GM12892 (cell line): Measurements from ENCODE around the gene TENM3.

Experiments used
- DNase-seq: peaks from one replicate; pipeline ENCODE4 v3.0.0; 2011; ENCODE audit not compliant: insufficient read length
- FAIRE-seq: peaks from 2 replicates; lab custom pipeline; 2011; peaks lifted over from hg19 to GRCh38; lab: Jason Lieb, UNC
- POLR2A ChIP-seq: IDR thresholded peaks from 2 replicates; pipeline ENCODE4 v1.6.1; 2011; ENCODE audit warnings: low read depth, low read length, control low read depth
- POLR2AphosphoS5 ChIP-seq: IDR thresholded peaks from 2 replicates; pipeline ENCODE4 v1.6.1; 2011; ENCODE audit warnings: low read depth, low read length, control low read depth
- TAF1 ChIP-seq: IDR thresholded peaks from 2 replicates; pipeline ENCODE4 v1.6.1; 2011; ENCODE audit warnings: low read depth, mild to moderate bottlenecking, control low read depth, low read length, borderline replicate concordance

The TENM3 gene

GRCh38 chr4:182552948-182553347 is 309.7 kb downstream of the TENM3 start:
- FAIRE-seq (no peak), DNase-seq (no peak)
- TF ChIP-seq TAF1 (no peak), POLR2A (no peak), POLR2AphosphoS5 (no peak)

DNA sequence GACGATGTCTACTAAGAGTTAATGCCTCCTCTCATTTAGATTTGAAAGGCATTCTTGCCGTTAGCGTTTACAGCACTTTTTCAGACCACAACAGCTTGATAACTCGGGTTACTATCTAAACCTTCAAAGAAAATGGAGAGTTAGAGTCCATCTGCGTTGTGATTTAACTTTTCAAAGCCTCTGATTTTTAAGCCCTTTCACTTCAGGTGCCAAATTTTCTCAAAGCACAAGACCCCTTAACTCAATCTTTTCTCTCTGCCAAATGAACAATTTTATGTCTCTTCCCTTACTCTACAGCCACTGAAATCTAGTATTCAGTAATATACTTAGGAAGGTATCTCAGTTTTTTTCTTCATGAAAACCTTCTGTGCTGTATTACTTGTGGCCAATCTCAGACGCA is 310.5 kb downstream of the TENM3 start:
- FAIRE-seq: no peak
- no peak for DNase-seq
- TF ChIP-seq TAF1 (no peak), POLR2A (no peak), POLR2AphosphoS5 (no peak)

DNA sequence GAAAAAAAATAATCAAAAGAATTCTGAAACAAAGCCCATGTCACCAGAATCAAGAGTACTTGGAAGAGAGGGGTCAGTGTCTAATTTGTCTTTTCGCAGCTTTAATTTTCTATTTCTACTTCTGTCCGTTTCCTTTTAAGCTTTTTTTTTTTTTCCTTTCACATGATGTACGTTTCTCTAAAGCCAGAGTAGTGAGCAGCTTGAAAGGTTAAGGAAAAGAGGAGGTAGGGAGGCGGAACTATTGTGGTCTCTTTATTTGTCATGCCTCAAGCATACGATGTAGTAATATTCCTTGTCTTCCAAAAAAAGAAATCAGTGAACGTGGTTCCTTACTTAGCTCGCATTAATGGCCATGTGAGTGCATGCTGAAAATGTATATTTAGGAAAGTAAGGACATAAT is 311.5 kb downstream of the TENM3 start:
- DNase-seq: no peak
- no peak for FAIRE-seq
- TF ChIP-seq POLR2A (no peak), POLR2AphosphoS5 (no peak), TAF1 (no peak)

DNA sequence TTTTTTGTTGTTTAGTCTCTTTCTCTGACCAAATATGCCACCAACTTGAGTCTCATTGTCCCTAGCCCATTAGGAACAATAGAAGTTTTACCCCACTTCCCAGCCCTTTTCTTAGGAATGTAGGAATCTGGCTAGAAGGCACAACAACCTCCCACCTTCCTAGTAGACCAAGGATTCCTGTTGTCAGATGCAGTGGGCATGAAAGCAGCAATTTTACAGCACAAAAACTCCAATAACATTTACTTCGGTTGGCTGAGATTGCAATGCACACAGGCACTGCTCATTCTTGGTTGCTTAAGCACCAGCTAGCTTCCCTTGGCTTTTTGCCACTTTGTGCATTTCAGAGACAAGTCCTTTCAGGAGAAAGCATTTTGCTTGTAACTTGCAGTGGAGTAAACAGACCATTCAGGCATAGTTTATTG is 312.8 kb downstream of the TENM3 start:
- FAIRE-seq: no peak
- no peak for TF ChIP-seq POLR2AphosphoS5
- no peak for DNase-seq

- TF ChIP-seq POLR2A (no peak), TAF1 (no peak), POLR2AphosphoS5 (no peak)
- DNase-seq (no peak), FAIRE-seq (no peak)
These were observed 313.4 kb downstream of the TENM3 start for GRCh38 chr4:182556580-182556979.

DNA sequence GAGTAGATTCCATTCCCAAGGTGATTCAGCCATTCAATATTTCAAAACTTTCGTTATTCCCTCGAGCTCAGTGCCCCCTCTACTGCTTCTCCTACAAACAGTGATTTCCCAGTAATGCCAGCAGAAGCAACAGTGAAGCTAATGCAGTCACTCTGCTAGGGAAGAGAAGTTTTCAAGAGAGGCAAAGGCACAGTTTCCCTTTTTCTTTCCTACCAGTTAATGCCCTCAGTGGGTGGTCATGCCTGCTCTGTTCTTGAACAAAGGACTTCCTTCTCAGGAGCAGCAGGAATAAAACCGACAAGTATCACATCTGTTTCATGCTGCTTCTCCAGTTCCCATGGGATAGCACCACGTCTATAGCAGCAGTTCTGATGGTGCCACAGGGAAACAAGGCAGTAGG is 317.2 kb downstream of the TENM3 start:
- FAIRE-seq (no peak), DNase-seq (no peak)
- TF ChIP-seq POLR2A (no peak), TAF1 (no peak), POLR2AphosphoS5 (no peak)

DNA sequence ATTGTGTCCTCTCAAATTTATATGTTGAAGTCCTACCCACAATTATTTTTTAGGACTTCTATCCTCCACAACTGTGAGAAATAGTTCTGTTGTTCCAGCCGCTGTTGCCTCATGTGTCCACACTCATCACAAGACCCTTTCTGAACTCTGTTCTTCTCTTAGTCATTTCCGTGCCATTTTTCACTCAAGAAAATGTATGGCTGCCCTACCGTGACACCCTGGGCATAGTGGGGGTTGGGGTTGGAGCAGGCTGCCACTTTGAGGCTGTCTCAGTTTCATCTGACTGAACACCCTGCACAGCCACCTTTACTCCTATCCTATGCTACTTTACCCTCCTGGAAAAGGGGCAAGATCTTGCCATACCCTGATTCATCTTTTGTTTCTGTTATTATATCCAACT is 319.1 kb downstream of the TENM3 start:
- no peak for TF ChIP-seq POLR2AphosphoS5
- TF ChIP-seq TAF1: no peak
- TF ChIP-seq POLR2A: no peak
- no peak for DNase-seq
- no peak for FAIRE-seq

DNA sequence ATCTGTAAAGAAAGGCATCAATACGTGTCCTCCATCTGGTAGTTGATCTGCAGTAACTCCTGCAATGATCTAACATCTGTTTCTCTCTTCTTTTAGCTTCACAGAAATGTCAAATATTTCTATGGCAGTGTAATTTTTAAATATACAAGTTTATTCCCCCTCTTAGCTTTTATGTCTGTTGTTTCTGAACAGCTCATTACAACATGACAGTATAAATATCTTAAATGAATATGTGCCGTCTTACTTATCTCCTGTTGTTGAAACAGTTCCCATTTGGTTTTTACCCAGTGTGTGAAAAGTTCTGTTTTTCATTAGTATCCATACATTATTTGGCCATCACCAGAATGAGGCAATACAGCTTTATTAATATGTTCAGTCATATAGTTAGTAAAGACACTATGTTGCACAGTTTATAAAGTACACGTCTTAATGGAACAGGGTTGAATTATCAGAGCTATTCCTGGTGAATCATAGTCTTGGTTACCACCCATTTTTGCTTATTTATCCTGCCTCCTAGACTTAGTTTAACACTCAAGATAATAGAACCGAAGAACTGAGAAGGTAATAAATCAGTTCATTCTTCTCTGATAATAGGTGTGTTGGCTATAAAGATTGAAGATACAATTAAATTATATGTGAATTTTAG is 321.6 kb downstream of the TENM3 start:
- TF ChIP-seq POLR2AphosphoS5 (no peak), POLR2A (no peak), TAF1 (no peak)
- no peak for DNase-seq
- FAIRE-seq: no peak

DNA sequence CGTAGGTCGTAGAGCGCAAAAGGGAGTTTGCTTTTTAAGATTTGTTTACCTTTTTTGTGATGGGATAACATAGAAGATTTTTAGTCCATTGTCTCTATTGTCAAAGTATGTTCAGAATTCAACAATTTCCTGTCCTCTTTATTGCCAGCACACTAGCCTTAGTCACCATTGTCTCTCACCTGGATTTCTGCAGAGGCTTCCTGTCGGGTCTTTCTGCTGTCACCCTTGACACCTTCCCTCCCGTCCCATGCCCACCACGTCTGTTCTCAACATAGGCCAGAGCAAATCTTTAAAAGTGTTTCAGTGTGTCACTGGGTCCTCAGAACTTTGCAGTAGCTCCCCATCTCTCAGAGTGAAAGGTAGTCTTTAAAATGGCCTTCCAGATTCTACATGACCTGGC is 323.9 kb downstream of the TENM3 start:
- DNase-seq (no peak), FAIRE-seq (no peak)
- TF ChIP-seq POLR2AphosphoS5: no peak
- TF ChIP-seq POLR2A: no peak
- TF ChIP-seq TAF1: no peak

DNA sequence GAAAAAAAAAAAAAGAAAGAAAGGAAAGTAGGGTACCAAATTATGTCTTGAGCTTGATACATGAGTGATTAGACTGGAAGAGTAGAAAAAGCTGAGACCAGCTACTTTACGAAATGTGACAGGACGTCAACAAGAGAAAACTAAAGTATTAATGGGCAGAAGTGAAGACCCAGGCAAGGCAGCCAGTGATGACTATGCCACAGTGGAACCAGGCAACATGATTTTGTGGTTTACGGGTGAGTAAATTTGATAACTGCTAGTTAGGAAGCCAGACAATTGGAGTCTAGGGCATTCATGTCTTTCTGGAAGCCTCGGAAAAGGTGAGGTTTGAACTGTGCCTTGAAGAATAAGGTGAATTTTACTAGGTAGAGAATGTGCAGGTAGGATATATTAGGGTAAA is 326.4 kb downstream of the TENM3 start:
- FAIRE-seq: peak; percentile 17
- no peak for TF ChIP-seq POLR2AphosphoS5
- TF ChIP-seq TAF1: no peak
- TF ChIP-seq POLR2A: no peak
- no peak for DNase-seq

DNA sequence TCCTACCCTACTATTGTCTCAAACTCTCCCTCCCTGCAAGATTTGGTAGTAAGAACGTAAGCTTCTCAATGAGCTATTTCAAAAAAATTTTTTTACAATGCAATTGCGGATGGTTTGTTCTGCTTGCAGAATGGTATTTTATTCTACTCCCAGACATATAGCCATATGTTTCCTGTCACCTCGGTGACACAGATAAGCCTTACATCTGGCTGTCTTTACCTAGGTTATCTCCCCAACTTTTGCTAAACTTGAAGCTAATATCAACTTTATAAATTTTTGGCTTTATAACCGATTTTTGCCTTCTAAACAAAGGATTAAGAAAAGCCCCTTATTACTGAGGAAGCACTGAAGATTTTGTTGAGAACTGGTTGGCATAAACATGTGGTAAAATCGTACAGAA is 331.5 kb downstream of the TENM3 start:
- TF ChIP-seq POLR2A (no peak), TAF1 (no peak), POLR2AphosphoS5 (no peak)
- DNase-seq (no peak), FAIRE-seq (no peak)

DNA sequence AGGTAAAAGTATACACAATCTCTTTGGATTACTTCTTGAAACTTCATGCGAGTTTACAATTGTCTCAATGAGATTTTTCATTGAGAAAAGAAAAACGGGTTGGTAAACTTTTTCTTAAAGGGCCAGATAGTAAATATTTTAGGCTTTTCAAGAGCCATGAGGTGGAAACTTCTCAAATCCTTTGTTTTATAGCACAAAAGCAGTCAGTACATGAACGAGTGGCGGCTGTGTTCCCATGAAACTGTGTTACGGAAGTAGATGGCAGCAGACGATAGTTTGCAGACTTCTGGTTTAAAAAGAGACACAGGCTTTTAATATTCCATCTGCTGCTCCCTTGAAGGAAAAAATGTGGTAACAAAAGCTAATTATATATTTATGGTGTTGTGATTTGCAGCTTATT is 332.0 kb downstream of the TENM3 start:
- FAIRE-seq (no peak), DNase-seq (no peak)
- no peak for TF ChIP-seq TAF1
- no peak for TF ChIP-seq POLR2A
- no peak for TF ChIP-seq POLR2AphosphoS5
